Stimulated activated CD4-positive, alpha-beta T cell treated with anti-CD3 and anti-CD28 coated beads, Interleukin-4, amount 100 ng/mL, for 4 hours (primary cell): ENCODE data around the gene SGCA.

Experiments used
- DNase-seq, 2 experiments: peaks; one replicate each; pipeline ENCODE4 v3.0.0-alpha.2; 2020

SGCA gene

DNA sequence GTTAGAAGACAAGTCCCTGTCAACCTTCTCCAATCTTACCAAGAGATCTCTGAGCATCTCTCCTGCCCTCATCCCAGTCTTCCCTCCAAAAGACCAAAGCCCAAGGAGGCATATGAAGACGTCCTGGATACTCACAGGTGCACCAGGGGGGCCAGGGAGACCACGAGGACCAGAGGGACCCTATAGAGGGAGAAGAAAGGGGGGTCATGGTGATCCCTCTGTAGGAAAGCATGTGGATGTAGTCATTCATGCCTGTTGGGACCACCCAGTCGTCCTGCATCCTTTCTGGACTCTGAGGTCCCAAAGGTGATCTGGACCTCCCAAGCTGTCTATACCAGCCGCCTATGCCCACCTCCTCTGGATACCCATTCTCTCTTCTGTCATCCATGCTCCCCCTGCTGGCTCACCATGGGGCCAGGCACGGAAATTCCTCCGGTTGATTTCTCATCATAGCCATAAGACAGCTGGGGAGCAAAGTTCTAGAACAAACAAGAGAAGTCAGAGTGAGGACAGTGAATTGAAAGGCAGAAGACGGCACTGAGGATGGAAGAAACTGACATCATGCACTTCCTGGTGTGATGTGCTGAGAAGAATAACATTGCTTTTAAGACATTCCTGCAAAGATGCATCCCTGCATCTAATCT, 32.3 kb downstream of the SGCA start:
- DNase-seq = peak; percentile 43 to 47

DNA sequence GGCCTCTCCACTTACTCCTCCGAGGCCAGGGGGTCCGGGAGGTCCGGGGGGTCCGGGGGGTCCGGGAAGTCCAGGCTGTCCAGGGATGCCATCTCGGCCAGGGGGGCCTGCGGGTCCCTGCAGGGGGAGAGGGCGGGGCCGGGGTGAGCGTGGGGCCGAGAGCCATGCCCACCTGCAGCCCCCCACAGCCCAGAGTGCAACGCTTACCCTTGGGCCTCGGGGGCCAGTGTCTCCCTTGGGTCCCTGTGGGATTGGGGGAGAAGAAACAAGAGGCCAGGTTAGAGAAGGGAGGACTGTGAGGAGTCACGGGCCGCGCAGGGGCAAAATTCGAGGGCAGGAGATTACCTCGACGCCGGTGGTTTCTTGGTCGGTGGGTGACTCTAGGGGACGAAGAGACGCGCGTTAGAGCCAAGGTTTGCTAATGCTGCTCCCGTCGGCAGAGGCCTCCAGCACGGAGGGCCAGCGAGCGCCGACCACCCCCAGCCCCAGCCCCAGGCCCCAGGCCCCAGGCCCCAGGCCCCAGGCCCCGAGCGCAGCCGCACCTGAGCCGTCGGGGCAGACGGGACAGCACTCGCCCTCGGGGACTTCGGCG, 33.5 kb downstream of the SGCA start:
- no peak for DNase-seq

DNA sequence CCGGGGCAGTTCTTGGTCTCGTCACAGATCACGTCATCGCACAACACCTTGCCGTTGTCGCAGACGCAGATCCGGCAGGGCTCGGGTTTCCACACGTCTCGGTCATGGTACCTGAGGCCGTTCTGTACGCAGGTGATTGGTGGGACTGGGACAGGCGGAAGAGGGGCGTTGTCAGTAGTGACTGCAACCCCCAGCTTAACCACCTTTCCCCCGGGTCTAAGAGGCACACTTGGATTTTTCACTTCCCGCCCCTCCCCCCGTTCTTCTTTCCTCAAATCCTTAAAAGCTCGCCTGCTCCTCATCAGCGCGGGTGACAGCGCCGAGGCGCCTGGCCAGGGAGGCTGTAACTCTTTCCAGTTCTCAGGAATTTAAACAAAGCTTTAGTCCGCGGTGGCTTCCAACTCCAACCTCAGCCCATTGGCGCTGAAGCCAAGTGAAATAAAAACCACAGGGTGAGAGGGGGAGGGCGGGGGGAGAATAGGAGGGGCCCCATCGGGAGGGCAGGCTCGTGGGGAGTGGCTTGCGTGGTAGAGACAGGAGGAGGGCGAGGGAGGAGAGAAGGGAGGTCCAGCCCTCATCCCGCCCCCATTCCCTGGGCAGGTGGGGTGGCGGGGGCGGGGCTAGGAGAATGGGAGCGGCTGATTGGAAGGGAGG, 34.1 kb downstream of the SGCA start:
- peak; percentile 51 to 58 for DNase-seq

DNA sequence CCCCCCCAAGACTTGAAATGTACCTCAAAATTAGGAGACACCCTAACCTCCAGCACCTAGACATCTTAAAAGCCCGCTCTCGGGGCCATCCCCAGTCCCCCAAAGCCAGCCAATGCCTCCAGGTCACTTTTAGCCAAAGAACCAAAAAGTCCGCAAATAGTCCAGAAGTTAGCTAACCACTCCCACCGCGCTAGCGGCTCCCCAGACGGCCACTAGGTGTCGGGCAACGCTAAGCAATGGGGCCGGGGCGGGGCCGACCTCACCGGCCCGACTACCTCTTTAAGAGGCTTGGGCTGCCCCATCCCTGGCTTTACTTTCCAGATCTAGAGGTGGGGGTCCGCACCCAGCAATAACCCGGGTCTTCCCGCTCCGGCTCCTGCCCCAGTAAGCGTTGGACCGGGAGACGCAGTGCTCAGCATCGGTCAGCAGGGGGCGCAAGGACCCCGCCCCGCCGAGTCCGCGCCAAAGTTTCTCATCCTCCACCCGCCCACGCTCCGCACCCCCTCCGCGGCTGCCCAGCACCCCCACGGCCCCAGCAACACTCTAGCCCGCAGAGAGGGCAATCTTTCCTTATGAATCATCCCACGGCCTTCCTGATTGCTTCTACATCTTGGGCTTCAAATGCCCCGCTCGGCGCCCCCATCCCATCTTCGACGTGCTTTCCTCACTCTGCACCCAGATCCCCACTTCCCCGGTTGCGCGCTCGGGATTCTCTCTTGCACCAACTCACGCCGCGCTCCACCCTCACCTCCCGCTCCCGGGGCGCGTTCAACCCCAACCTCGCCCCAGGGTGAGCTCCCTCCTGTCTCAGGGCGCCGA, 34.9 kb downstream of the SGCA start:
- peak; percentile 70 to 76 for DNase-seq

DNA sequence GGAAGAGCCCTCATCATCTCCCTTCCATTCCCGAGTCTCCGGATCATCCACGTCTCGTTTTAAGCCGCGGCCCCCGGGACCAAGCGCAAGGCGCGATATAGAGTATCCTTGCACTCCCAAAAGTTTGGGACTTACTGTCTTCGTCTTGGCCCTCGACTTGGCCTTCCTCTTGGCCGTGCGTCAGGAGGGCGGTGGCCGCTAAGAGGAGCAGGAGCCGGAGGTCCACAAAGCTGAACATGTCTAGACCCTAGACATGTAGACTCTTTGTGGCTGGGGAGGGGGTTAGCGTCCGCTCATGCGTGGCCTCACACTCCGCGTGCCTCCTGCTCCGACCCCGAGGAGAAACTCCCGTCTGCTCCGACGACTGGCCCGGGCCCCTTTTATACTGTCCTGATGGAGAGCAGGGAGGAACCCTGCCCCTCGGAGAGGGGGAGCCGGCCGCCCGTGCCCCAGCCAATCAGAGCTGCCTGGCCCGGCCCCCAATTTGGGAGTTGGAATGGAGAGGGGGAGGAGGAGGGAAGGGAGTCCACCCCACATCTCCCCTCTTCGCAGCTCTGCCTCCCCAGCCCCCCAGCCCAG, 35.6 kb downstream of the SGCA start, which contains the start of gene COL1A1:
Gene COL1A1, minus strand, starts transcription at position 356 of the 579 bp plus-strand sequence. Its CDS starts 118 bp downstream, at position 238.
- no peak for DNase-seq

DNA sequence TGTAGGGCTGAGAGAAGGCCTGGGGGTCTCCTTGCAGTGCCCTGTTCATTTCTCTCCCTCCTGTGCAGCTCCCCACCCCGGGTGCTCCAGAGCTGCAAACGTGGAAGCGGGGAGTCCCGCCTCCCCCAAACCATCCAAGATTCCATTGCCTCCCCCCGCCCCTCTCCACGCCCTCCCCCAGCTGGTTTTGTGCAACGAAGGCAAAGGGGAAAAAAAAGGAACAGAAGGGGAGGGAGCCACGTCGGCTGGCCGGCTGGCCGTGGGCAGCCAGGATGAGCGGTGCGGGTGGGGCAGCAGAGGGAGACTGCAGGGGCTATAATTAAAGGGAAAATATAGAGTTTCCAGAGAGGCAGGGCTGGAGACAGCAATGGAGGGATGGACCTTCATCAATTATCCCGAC, 37.3 kb downstream of the SGCA start:
- DNase-seq = no peak

DNA sequence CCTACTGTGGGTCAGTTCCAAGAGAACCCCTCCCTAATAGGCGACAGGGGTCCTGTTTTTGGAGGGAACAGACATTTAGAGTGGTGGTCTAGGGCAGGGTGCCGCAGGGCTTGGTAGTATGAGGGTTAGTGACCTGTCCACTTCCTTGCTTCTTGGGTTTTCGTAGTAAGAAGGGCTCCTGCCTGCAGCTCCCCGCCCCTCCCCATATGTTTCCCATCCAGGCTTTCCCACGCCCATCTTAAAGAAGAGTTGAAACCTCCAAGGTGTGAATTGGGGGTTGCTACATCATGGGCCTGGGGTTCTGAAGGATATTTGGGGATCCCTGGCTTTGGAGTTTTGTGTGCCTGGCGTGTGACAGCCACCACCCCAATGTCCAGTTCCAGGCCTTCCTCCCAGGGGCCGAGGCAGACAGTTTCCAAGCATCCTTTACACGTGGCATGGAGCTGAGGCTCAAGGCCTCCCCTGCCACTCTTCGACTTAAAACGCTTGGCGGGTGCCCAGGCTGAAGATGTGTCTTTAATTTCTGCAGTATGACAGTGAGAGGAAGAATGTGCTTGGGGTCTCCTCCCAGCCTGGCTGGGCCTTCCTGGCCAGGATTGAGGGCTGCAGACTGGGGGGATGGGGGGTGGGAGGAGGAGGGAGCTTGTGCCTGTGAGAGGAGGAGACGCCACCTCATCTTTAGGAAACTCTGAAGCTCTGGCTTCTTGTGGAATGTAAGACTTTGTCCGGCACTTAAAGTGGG, 38.0 kb downstream of the SGCA start:
- no peak for DNase-seq

DNA sequence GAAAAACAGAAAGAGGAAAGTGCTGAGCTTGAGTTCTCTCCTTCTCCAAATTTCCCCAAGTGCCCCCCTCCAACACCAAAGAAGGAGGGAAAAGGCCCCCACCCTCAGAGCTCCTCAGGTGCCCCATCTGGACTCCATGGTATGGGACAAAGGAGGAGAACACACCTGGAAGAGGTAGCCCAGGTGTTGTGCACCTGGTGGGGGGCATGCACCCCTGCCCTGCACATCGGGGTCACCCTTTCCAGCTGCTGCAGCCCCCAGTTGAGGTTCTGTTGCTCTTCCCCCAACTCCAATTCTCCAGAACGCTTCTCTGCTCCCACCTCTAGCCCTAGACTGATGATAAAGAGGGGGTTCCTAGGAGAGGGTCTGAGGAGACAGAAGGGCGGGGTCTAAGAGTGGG, 38.6 kb downstream of the SGCA start:
- DNase-seq = no peak

DNA sequence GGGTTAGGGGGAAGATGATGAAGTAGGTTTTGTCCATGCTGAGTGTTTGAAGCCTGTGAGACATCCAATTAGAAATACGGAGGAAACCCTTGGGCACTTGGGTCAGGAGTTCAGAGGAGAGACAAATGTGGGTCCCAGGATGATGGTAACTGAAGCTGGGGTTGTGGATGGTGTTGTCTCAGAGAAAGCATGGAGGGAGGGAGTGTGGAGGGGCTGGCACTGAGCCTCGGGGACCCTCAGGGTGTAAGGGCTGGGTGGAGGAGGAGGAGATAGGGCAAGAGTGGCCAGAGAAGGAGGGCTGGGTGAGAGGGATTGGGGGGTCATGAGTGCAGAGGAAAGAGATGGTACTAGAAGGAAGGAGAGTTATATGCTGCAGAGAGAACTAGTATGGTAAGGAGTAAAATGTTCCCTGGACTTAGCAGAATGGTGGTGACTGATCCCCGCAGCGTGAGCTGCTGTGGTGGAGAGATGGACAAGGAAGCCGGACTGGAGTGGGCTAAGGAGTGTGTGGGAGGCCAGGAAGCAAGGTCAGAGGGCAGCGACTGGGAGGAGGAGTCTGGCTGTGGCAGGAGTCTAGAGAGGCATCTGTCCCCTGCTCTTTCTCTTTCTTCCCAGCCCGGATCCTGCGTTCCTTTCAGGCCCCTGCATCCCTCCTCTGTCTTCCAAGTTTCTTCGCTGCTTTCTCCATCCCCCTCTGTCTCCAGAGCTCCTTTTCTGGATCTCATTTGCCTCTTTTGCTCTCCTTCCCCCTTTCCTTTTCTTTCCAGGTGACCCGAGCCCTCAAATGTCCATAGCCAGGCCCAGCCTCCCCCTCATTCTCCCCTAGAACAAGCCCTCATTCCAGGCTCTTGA, 39.5 kb downstream of the SGCA start:
- no peak for DNase-seq

DNA sequence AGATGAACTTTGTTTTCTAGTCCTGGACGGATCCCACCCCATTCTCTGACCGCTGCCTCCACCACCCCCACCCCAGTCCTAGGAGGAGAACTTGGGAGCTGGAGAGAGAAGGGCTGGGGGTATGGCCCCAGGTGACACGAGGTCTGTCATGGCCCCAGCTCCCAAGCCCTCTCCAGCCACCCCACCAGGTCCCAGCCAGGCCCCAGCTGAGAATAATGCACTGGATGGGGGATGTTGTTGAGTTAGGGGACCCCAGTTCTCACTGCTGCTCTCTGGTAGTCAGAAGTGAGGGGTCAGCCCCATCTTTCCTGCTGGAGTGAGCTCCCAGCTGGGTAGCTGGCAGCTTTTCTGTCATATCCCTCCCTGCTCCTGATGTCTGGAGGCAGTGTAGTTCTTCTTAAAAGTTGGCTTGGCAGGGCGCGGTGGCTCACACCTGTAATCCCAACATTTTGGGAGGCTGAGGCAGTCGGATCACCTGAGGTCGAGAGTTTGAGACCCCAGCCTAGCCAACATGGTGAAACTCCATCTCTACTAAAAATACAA, 40.2 kb downstream of the SGCA start:
- DNase-seq = no peak

DNA sequence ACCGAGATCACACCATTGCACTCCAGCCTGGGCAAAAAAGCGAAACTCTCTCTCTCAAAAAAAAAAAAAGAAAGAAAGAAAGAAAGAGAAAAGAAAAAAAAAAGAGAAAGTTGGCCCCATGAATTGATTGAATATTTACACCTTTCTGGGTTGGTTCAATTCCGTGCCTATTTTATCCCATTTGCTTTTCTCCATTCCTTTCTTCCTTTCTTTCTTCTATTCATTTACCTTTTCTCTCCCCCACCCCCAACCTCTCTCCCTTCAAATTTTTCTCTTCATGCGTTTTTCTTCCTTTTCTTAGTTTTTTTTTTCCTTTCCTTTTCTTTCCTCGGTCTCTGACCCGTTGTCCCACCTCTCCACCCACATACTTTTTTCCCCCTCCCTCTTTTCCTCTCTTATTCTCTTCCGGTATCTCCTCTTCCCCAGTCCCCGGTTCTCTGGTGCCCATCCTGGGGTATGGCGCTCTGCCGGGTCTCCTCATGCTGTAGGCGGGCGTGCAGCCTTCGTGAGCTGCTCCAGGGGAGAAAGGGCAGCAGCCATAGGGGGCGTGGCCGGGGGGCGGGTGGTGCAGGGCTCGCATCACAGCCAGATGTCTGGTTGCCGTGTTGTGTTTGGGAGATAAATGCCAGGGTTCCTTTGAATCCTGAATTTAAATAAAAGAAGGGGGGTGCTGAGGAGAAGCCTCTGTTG, 40.9 kb downstream of the SGCA start:
- DNase-seq = no peak

DNA sequence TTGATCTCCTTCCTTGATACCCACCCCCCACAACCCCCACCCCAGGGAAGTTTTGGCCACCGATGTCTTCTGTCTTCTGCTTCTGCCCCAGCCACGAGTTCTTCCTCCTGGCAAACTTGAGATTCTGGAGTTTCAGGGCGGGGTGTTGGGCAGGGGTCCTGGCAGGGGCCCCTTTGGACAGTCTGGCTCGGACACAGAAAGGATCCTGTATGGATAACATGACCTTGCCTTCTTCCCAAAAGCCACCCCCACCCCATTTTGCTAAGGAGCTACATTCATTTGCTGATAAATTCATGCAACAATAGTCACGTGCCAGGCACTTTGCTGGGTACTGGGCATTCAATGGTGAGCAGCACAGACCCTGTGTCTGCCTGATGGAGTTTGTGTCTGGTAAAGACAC, 41.5 kb downstream of the SGCA start:
- DNase-seq = no peak

DNA sequence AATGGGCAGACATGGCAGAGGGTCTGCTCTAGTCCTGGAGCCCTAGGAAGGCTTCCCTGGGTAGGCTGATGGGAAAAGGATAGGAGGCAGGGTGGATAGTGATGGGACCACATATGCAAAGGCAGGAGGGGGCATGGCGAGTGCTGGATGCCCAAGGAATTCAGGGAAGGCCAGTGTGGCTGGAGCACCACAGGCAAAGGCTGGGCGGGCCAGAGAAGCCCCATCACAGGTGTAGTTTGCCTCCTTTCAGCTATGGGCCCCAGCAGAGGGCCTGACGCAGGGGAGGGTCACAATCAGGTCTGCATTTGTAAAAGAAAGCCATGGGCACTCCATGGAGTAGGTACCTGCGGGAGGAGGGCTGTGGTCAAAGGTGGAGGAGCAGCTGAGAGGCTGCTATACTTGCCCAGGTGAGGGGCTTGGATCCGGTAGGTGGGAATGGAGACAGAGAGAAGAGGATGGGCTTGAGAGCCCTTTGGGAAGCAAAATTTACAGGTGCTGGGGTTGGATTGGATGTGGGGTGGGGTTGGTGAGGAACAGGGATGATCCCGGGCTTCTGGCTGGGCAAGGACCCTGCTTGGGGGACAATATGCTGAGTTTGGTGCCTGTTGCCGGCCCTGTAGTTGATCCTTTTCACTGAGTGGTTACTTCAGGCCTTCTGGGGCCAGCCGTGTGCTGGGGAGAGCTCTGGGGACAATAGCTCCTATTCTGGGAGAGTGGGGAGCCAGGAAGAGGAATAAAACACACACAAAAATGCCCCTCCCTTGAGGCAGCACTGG, 42.2 kb downstream of the SGCA start:
- DNase-seq = no peak

DNA sequence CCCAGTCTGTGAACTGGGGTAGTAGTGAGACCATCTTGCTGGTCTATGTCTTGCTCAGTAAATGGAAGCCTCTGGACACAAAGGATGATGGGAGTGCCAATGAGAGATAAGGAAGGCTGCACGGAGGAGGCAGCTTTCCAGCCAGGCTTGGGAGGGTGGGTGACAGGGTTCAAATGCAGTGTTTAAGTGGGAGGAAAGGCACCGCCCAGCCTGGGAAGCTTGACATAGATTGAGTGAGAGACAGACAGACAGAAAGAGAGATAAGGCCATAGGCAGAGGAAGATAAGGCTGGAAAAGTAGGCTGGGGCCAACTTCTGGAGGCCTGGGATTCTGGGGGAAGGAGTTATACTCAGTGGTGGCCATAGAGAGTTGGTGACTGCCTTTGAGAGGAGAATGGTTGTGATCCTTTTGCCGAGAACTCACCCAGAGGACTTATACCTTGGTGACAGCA, 42.8 kb downstream of the SGCA start:
- no peak for DNase-seq

DNA sequence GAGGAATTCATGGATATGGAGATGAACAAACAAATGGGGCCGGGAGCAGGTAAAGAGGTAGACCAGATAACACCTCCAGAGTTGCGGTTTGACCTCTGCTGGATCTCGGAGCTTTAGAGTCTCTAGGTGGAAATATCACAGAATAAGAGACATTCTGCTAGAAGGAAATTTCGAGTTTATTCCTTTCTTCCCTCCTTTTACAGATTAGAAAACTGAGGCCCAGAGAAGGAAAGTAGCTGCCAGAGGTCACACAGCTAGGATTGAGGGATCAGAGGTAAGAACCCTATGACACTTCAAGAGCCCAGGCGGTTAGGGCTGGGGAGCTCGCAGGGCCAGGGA, 43.3 kb downstream of the SGCA start:
- no peak for DNase-seq

DNA sequence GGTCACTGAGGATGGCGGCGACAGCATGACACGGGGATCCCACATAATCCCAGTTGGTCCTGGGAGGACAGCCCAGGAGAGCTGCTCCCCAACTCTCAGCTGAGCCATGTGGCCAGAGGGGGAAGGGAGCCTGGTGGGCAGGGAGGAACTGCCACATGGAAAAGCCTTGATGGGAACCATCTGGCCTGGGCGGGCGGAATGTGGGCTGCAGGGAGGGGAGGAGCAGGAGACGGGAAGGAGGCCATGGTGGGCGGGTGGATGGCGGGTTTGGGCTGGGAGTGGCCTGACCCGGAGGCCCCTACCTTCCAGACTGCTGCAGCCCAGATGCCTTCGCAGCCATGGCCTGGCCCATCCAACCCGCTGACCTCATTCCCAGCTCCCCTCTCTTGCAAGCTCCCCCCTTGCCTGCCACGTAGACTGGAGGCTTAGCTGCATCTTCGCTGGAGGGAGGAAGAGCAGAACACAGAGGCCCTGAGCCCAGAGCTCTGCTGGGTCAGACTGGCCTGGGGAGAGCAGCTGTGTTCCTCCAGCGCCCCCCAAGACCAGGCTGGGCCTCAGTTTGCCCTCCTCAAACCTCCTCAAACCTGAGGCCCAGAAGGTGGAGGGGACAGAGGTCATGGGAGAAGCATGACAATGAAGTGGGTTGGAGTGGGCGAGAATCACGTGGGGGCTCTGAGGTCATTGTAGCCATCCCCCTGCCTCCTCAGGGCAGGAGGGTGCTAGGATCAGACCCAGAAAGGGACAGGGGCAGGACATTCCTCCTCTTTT, 43.9 kb downstream of the SGCA start:
- DNase-seq = no peak

DNA sequence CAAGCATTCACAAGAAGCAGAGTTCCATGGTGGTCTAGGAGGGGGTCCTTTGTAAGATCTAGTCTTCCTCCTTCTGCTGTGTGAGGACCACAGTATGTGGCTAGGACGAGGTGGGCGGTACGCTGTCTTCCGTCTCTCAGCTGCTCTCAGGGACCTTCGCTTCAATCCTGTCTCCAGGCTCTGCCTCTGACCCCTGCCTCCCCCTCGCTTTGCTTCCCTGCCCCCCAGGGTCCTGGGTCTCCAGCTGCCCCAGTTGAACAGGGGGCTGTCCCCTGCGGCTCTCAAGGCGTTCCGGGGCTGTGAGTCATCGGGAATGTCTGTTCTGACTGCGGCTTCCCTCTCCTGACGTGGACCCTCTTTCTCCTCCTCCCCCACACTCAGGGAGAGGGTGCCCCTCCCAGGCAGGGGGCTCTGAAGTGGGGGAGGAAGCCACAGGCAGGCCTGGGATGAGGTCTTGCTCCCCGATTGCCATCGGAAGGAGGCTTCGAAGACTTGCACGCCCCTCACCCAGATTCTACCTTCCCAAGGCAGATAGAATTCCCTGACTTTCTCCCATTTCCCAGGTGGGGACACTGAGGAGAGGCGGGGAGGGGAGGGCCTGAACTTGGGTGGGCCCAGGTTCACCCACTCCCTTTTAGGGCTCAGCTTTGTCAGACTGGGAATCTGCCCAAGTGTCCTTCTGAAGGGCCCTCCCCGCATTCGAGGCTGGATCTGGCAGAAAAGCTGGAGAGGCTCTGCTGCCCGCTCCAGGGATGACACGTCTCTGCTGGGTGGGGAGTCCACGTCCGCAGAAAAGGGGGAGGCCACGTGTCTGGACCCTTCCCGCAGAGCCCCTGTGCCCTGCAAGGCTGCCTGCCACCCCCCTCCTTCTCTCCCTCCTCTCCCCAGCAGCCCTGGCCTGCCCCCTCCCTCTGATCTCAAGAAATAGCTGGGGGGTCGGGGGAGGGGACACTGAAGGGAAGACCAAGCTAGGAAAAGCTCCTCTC, 44.7 kb downstream of the SGCA start:
- DNase-seq = no peak
